ENCODE data around the gene TNNC1.

DNA sequence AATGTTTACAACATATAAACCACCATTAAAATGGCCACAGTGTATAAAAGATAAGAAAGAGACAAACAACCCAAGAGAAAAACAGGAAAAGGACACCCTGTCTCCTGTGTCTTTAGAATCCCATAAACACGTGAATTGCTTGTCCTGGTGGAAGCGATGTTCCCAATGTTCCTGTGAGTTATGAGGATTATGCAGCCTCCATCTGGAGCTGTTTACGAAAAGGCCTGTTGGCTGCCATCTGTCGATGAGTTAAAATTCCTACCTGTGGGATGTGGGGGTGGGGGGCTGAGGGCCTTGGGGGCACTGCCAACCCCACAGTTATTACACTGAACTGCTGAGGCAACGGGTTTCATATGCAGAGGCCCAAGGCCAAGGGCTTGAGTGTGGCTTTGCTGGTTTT is 15.2 kb upstream of the TNNC1 start:
- TF ChIP-seq, protein P1, sequence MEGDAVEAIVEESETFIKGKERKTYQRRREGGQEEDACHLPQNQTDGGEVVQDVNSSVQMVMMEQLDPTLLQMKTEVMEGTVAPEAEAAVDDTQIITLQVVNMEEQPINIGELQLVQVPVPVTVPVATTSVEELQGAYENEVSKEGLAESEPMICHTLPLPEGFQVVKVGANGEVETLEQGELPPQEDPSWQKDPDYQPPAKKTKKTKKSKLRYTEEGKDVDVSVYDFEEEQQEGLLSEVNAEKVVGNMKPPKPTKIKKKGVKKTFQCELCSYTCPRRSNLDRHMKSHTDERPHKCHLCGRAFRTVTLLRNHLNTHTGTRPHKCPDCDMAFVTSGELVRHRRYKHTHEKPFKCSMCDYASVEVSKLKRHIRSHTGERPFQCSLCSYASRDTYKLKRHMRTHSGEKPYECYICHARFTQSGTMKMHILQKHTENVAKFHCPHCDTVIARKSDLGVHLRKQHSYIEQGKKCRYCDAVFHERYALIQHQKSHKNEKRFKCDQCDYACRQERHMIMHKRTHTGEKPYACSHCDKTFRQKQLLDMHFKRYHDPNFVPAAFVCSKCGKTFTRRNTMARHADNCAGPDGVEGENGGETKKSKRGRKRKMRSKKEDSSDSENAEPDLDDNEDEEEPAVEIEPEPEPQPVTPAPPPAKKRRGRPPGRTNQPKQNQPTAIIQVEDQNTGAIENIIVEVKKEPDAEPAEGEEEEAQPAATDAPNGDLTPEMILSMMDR (IDR thresholded peaks at IDR 0.05; ENCODE audit: low read depth, low read length) = no peak
- no peak for TF ChIP-seq EZH2phosphoT487 (IDR thresholded peaks at IDR 0.05; ENCODE audit: low read depth)

All from OCI-LY3 (cell line).